Smooth muscle cell (in vitro differentiated cells): ENCODE measurements around the gene PPIB. TPM values are rescaled to one million over a fixed set of nuclear protein-coding genes. Genes with fewer than 3 reads are reported as not detected.

ENCODE experiments used
- DNase-seq: peaks from one replicate; lab custom pipeline; 2025; ENCODE audit not compliant: unreplicated experiment; lab: John Stamatoyannopoulos, UW
- H2AFZ ChIP-seq: fragments of 200-600 bp; sonication (generic); 2 replicates; pipeline ENCODE4 v1.6.0; 2016; ENCODE audit warnings: antibody characterized with exemption, low read depth, mild to moderate bottlenecking
- H3F3A ChIP-seq: fragments of 200-600 bp; sonication (generic); 2 replicates; pipeline ENCODE4 v1.6.0; 2017; ENCODE audit warnings: antibody characterized with exemption, low read depth
- H3K27ac ChIP-seq: fragments of 200-600 bp; sonication (generic); 2 replicates; pipeline ENCODE4 v1.5.1; 2016; ENCODE audit warnings: low read depth, mild to moderate bottlenecking
- H3K27me3 ChIP-seq: fragments of 200-600 bp; sonication (generic); 2 replicates; pipeline ENCODE4 v1.6.1; 2016; ENCODE audit warnings: low read depth, mild to moderate bottlenecking
- H3K36me3 ChIP-seq: fragments of 200-600 bp; sonication (generic); 2 replicates; pipeline ENCODE4 v1.5.1; 2016; ENCODE audit warnings: low read depth
- H3K4me1 ChIP-seq: fragments of 200-600 bp; sonication (generic); 2 replicates; pipeline ENCODE4 v1.5.1; 2016; ENCODE audit warnings: low read depth
- H3K4me2 ChIP-seq: fragments of 200-600 bp; sonication (generic); 2 replicates; pipeline ENCODE4 v1.6.0; 2016; ENCODE audit warnings: mild to moderate bottlenecking
- H3K4me3 ChIP-seq: fragments of 200-600 bp; sonication (generic); 2 replicates; pipeline ENCODE4 v1.5.1; 2016; ENCODE audit warnings: mild to moderate bottlenecking
- H3K79me2 ChIP-seq: fragments of 200-600 bp; sonication (generic); 2 replicates; pipeline ENCODE4 v1.6.0; 2016; ENCODE audit warnings: low read depth, mild to moderate bottlenecking
- H3K9ac ChIP-seq: fragments of 200-600 bp; sonication (generic); 2 replicates; pipeline ENCODE4 v1.6.0; 2016; ENCODE audit warnings: low read depth
- H3K9me3 ChIP-seq: fragments of 200-600 bp; sonication (generic); replicated peaks from 2 replicates; pipeline ENCODE4 v1.5.1; 2016; ENCODE audit warnings: low read depth
- H4K20me1 ChIP-seq: fragments of 200-600 bp; sonication (generic); 2 replicates; pipeline ENCODE4 v1.6.0; 2016; ENCODE audit warnings: low read depth
- WGBS: methylation state at CpG from one replicate; pipeline ENCODE4 v1.1.7; 2016; ENCODE audit warnings: low lambda C conversion rate; 5-methylcytosine and 5-hydroxymethylcytosine counted together
- polyA plus RNA-seq: library from polyadenylated mRNA; unstranded; fragments of >200 nt; fragmentation: Nextera tagmentation; extraction: Ambion mirVana; gene quantifications from 2 replicates; pipeline ENCODE4 v1.2.1, GENCODE V29; 2016
- total RNA-seq: library from RNA; depleted of rRNA; stranded (reverse); fragments of >200 nt; gene quantifications from 2 replicates; pipeline ENCODE4 v1.2.3, GENCODE V29; 2014
- TF ChIP-seq, protein P1 (sequence below): fragments of 200-600 bp; sonication (generic); IDR thresholded peaks from 2 replicates; pipeline ENCODE4 v1.5.1; 2017; ENCODE audit warnings: borderline replicate concordance, mild to moderate bottlenecking, antibody characterized with exemption; ENCODE audit not compliant: insufficient read depth, poor library complexity, severe bottlenecking

PPIB gene
- total and polyA plus RNA-seq, 2 experiments from 2014 or later: 880 to 1,897 TPM

DNA sequence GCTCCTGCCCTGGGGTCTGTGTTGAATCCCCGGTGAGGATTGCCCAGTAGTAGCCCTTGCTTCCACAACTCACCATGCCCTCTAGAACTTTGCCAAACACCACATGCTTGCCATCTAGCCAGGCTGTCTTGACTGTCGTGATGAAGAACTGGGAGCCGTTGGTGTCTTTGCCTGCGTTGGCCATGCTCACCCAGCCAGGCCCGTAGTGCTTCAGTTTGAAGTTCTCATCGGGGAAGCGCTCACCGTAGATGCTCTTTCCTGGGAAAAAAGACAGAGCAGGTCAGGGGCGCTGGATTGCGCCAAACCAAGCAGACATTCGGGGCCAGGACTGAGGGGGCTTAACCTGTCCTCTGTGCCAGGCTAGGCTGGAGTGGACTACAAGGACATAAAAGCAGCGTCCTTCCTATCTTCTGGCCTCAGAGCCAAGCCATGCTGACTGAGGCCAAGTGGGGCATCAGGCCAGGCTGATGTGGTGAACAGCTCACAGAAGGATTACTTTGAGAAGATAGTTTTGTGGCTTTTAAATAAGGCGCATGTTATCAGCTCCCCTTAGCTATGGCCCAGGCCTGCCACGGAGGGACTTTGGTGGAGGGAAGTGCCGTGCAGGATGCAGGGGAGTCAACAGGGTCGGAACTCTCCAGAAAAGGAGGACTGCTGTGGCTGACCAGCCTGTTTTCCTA is 6.0 kb downstream of the PPIB start:
- H3K4me1 ChIP-seq: peaks cover 14% of the 10 kb centered on the region
- no peak overlapping the region for H2AFZ ChIP-seq
- H3K27me3 ChIP-seq: peaks cover 17% of the 10 kb centered on the region
- no peak overlapping the region for H3K9ac ChIP-seq
- H3K4me3 ChIP-seq: no peak overlapping the region
- peaks cover 79% of the 10 kb centered on the region for H3F3A ChIP-seq
- H4K20me1 ChIP-seq: peaks cover 90% of the 10 kb centered on the region
- no peak for DNase-seq
- H3K4me2 ChIP-seq: no peak overlapping the region
- no peaks in the 10 kb centered on the region for H3K9me3 ChIP-seq
- TF ChIP-seq, protein P1, sequence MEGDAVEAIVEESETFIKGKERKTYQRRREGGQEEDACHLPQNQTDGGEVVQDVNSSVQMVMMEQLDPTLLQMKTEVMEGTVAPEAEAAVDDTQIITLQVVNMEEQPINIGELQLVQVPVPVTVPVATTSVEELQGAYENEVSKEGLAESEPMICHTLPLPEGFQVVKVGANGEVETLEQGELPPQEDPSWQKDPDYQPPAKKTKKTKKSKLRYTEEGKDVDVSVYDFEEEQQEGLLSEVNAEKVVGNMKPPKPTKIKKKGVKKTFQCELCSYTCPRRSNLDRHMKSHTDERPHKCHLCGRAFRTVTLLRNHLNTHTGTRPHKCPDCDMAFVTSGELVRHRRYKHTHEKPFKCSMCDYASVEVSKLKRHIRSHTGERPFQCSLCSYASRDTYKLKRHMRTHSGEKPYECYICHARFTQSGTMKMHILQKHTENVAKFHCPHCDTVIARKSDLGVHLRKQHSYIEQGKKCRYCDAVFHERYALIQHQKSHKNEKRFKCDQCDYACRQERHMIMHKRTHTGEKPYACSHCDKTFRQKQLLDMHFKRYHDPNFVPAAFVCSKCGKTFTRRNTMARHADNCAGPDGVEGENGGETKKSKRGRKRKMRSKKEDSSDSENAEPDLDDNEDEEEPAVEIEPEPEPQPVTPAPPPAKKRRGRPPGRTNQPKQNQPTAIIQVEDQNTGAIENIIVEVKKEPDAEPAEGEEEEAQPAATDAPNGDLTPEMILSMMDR: no peak
- H3K79me2 ChIP-seq: peaks cover 31% of the 10 kb centered on the region
- no peak overlapping the region for H3K27ac ChIP-seq
- WGBS: 85% methylated on average over 16 of the region's 16 CpGs
- no peaks in the 10 kb centered on the region for H3K36me3 ChIP-seq

DNA sequence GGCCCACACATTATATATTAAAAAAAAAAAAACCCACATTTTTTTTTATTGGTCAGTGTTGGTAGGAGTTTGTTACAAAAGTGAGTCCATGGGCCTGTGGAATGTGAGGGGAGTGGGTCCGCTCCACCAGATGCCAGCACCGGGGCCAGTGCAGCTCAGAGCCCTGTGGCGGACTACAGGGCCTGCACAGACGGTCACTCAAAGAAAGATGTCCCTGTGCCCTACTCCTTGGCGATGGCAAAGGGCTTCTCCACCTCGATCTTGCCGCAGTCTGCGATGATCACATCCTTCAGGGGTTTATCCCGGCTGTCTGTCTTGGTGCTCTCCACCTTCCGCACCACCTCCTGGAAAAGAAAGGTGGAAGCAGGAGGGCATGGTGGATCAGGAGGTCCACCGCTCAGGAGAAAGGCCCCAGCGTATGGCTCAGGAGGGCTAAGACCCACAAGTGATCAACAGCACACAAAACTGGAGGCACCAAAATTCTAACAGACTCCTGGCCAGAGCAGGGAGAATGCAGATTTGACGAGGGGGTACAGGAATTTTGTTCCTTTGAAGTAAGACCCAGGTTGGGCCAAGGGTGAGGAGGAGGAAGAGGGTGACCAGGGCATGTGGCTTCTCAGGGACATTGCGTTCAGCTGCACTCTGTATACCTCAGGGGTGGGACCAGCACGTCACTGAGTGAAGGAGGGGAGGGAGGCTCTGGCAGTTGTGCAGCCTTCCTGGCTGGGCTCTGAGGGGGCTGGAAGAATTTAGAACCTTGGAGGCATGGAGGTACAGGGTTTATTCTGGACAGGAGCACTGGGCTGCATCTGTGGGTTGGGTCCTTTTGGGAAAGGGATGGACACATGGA is 6.8 kb downstream of the PPIB start:
- H4K20me1 ChIP-seq: peaks cover 83% of the 10 kb centered on the region
- WGBS: 97% methylated on average over 15 of the region's 15 CpGs
- no peaks in the 10 kb centered on the region for H3K36me3 ChIP-seq
- H3K4me3 ChIP-seq: no peak overlapping the region
- H2AFZ ChIP-seq: no peak overlapping the region
- DNase-seq: no peak
- no peak overlapping the region for H3K27ac ChIP-seq
- no peaks in the 10 kb centered on the region for H3K9me3 ChIP-seq
- TF ChIP-seq, protein P1: no peak
- no peak overlapping the region for H3K4me2 ChIP-seq
- no peak overlapping the region for H3K9ac ChIP-seq
- peaks cover 24% of the 10 kb centered on the region for H3K79me2 ChIP-seq
- H3F3A ChIP-seq: peaks cover 74% of the 10 kb centered on the region
- peaks cover 22% of the 10 kb centered on the region for H3K27me3 ChIP-seq
- H3K4me1 ChIP-seq: peaks cover 8% of the 10 kb centered on the region

DNA sequence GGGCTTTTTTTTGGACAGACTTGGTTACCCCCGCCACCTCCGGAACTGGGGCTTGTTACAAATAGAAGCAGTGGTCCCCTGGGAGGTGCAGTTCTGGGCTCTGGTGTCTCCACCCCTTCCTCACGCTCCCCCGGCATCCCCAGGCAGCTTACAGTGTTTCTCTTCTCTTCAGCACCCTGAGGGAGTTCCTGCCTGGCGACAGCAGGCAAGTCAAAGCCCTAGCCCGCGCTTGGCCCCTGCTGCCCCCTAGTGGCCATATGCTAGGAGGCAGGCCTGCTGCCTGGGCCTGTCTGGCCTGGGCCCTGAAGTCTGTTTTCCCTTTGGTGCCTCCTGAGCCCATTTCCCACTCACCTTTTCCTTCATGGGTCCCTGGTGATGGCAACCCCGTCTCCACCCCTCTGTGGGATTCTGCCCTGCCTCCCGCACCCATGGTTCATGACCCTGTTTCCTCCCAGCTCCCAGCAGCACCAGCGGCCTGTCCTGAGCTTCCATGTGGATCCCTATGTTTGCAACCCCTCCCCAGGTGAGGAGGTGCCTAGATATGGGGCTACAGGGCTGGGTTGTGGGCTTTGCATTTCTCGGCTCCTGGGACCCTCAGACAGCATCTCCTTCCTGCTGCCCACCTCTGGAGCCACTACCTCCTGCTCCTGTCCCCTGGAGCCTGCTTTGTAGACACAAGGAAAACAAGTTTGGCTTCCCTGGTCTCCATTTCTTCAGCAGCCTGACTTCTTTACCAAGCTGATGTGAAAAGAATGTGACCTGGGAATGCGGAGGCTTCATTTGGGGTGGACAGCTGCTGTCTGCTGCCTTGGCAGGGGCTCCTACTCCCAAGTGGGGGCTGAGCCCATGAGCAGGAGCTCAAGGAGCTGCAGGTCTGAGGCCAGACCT is 9.1 kb downstream of the PPIB start:
- Histone ChIP-seq H3K4me1 (peaks cover 7% of the 10 kb centered on the region), H3K9ac (no peak overlapping the region), H4K20me1 (peaks cover 60% of the 10 kb centered on the region), H3K4me2 (peak overlapping the region; percentile 27), H3K4me3 (no peak overlapping the region), H3K79me2 (peaks cover 1% of the 10 kb centered on the region), H3K9me3 (no peaks in the 10 kb centered on the region), H3F3A (peaks cover 52% of the 10 kb centered on the region), H3K27ac (no peak overlapping the region), H2AFZ (no peak overlapping the region), H3K27me3 (peaks cover 22% of the 10 kb centered on the region), H3K36me3 (no peaks in the 10 kb centered on the region)
- 26% methylated on average over 12 of the region's 12 CpGs for WGBS
- TF ChIP-seq, protein P1: peak; percentile 94
- peak; percentile 74 for DNase-seq
